H9 (cell line): Measurements from ENCODE around the gene GRIK3. TPM values are rescaled to one million over a fixed set of nuclear protein-coding genes. Genes with fewer than 3 reads are reported as not detected.
A peak's percentile ranks its signal among the peaks of the same experiment; 100 is the strongest.

Experiments used
- DNase-seq: peaks from one replicate; pipeline ENCODE4 v3.0.0-alpha.2; 2017
- H2AFZ ChIP-seq: one replicate; pipeline ENCODE4 v1.6.1; 2013; ENCODE audit warnings: mild to moderate bottlenecking, low read length, control low read depth, moderate library complexity
- H2AK5ac ChIP-seq: 2 replicates; pipeline ENCODE4 v1.6.1; 2013; ENCODE audit warnings: low read length, control low read depth, mixed read lengths; ENCODE audit not compliant: insufficient read length
- H2BK120ac ChIP-seq: one replicate; pipeline ENCODE4 v1.6.1; 2013; ENCODE audit warnings: low read depth, mild to moderate bottlenecking, low read length, control low read depth, inconsistent platforms; ENCODE audit not compliant: poor library complexity, severe bottlenecking
- H2BK12ac ChIP-seq: 2 replicates; pipeline ENCODE4 v1.6.1; 2013; ENCODE audit warnings: low read length, control low read depth, mixed read lengths, low read depth; ENCODE audit not compliant: insufficient read length
- H2BK15ac ChIP-seq: 2 replicates; pipeline ENCODE4 v1.6.1; 2013; ENCODE audit warnings: low read depth, low read length, control low read depth
- H2BK20ac ChIP-seq: one replicate; pipeline ENCODE4 v1.6.1; 2013; ENCODE audit warnings: low read depth, mild to moderate bottlenecking, low read length, control low read depth, inconsistent platforms; ENCODE audit not compliant: poor library complexity, severe bottlenecking
- H2BK5ac ChIP-seq: 2 replicates; pipeline ENCODE4 v1.6.1; 2013; ENCODE audit warnings: low read length, control low read depth, mixed read lengths; ENCODE audit not compliant: insufficient read length
- H3K14ac ChIP-seq: 2 replicates; pipeline ENCODE4 v1.6.1; 2013; ENCODE audit warnings: low read length, control low read depth; ENCODE audit not compliant: insufficient read depth
- H3K18ac ChIP-seq: 2 replicates; pipeline ENCODE4 v1.6.1; 2013; ENCODE audit warnings: low read depth, mild to moderate bottlenecking, mixed read lengths, low read length, control low read depth; ENCODE audit not compliant: insufficient read length
- H3K23ac ChIP-seq: 2 replicates; pipeline ENCODE4 v1.6.1; 2013; ENCODE audit warnings: low read length, control low read depth, mixed read lengths, low read depth; ENCODE audit not compliant: insufficient read length
- H3K23me2 ChIP-seq: 2 replicates; pipeline ENCODE4 v1.6.1; 2013; ENCODE audit warnings: low read depth, mild to moderate bottlenecking, mixed read lengths, low read length, control low read depth; ENCODE audit not compliant: insufficient read length, poor library complexity, severe bottlenecking
- H3K27ac ChIP-seq: 2 replicates; pipeline ENCODE4 v1.5.1; 2013; ENCODE audit warnings: low read length, control low read depth, mixed read lengths, low read depth; ENCODE audit not compliant: insufficient read length
- H3K27me3 ChIP-seq: 2 replicates; pipeline ENCODE4 v1.6.1; 2013; ENCODE audit warnings: low read length, control low read depth, inconsistent platforms; ENCODE audit not compliant: insufficient read depth
- H3K4ac ChIP-seq: 2 replicates; pipeline ENCODE4 v1.6.1; 2013; ENCODE audit warnings: low read depth, mild to moderate bottlenecking, control low read depth, inconsistent platforms, low read length, moderate library complexity
- H3K4me1 ChIP-seq: 2 replicates; pipeline ENCODE4 v1.6.1; 2013; ENCODE audit warnings: low read length, control low read depth, inconsistent platforms; ENCODE audit not compliant: insufficient read depth
- H3K4me2 ChIP-seq: 2 replicates; pipeline ENCODE4 v1.6.1; 2013; ENCODE audit warnings: low read length, control low read depth, mixed read lengths; ENCODE audit not compliant: insufficient read length, insufficient read depth
- H3K56ac ChIP-seq: 2 replicates; pipeline ENCODE4 v1.6.1; 2013; ENCODE audit warnings: low read depth, mild to moderate bottlenecking, mixed read lengths, low read length, control low read depth; ENCODE audit not compliant: insufficient read length
- H3K79me1 ChIP-seq: 2 replicates; pipeline ENCODE4 v1.6.1; 2013; ENCODE audit warnings: low read depth, mild to moderate bottlenecking, moderate library complexity, low read length, control low read depth, inconsistent platforms; ENCODE audit not compliant: insufficient read depth, poor library complexity, severe bottlenecking
- H3K79me2 ChIP-seq: 2 replicates; pipeline ENCODE4 v1.6.1; 2013; ENCODE audit warnings: low read length, control low read depth, inconsistent platforms; ENCODE audit not compliant: insufficient read depth
- H3K9ac ChIP-seq: 2 replicates; pipeline ENCODE4 v1.6.1; 2013; ENCODE audit warnings: low read length, control low read depth, mixed read lengths; ENCODE audit not compliant: insufficient read length; ENCODE audit errors: extremely low read depth
- H3K9me3 ChIP-seq: one replicate; pipeline ENCODE4 v1.6.1; 2013; ENCODE audit warnings: low read depth, low read length, inconsistent platforms; ENCODE audit not compliant: control insufficient read depth
- H3T11ph ChIP-seq: one replicate; pipeline ENCODE4 v1.6.1; 2013; ENCODE audit warnings: mild to moderate bottlenecking, low read length, control low read depth, inconsistent platforms
- H4K20me1 ChIP-seq: one replicate; pipeline ENCODE4 v1.6.1; 2013; ENCODE audit not compliant: control insufficient read depth, insufficient read length, insufficient read depth
- H4K5ac ChIP-seq: 2 replicates; pipeline ENCODE4 v1.6.1; 2013; ENCODE audit warnings: low read depth, mild to moderate bottlenecking, mixed read lengths, low read length, control low read depth; ENCODE audit not compliant: insufficient read length
- H4K8ac ChIP-seq: replicated peaks from 2 replicates; pipeline ENCODE4 v1.6.1; 2013; ENCODE audit warnings: low read length, control low read depth, mixed read lengths, low read depth; ENCODE audit not compliant: insufficient read length
- H4K91ac ChIP-seq: 2 replicates; pipeline ENCODE4 v1.6.1; 2013; ENCODE audit warnings: low read depth, mild to moderate bottlenecking, moderate library complexity, mixed read lengths, low read length, control low read depth; ENCODE audit not compliant: insufficient read length
- H3K27ac Mint-ChIP-seq, 3 experiments: 2 replicates in 2 of 3; 3 replicates in 1 of 3; pipeline ENCODE4 v1.8.0; 2020 to 2021; ENCODE audit warnings: mixed read lengths in 3 of 3, mild to moderate bottlenecking in 1 of 3, moderate library complexity in 1 of 3
- H3K27me3 Mint-ChIP-seq: 2 replicates; pipeline ENCODE4 v1.8.0; 2021; ENCODE audit warnings: low read depth, mild to moderate bottlenecking, moderate library complexity, mixed read lengths
- H3K36me3 Mint-ChIP-seq, 3 experiments: 2 replicates in 2 of 3; 3 replicates in 1 of 3; pipeline ENCODE4 v1.8.0; 2020 to 2021; ENCODE audit warnings: low read depth in 3 of 3, mixed read lengths in 3 of 3; ENCODE audit not compliant: insufficient read depth in 1 of 3
- H3K4me1 Mint-ChIP-seq, 2 experiments: 2 replicates each; pipeline ENCODE4 v1.8.0; 2020; ENCODE audit warnings: mixed read lengths in 2 of 2
- H3K4me3 Mint-ChIP-seq, 2 experiments: 2 replicates in 1 of 2; 3 replicates in 1 of 2; pipeline ENCODE4 v1.8.0; 2020 to 2021; ENCODE audit warnings: mild to moderate bottlenecking in 2 of 2, mixed read lengths in 2 of 2, moderate library complexity in 1 of 2
- H3K9me3 Mint-ChIP-seq, 2 experiments: 2 replicates in 1 of 2; 3 replicates in 1 of 2; pipeline ENCODE4 v1.8.0; 2020; ENCODE audit warnings: mild to moderate bottlenecking in 2 of 2, mixed read lengths in 2 of 2, moderate library complexity in 1 of 2
- WGBS: extraction: QIAGEN DNeasy Blood & Tissue Kit; methylation state at CpG from one replicate; pipeline ENCODE4 v1.1.7; 2013; ENCODE audit warnings: missing lambda C conversion rate, low lambda C conversion rate, mixed read lengths; ENCODE audit not compliant: insufficient read length; ENCODE audit errors: extremely low coverage; 5-methylcytosine and 5-hydroxymethylcytosine counted together
- total RNA-seq: library from RNA; stranded (reverse); gene quantifications from 2 replicates; pipeline ENCODE4 v1.2.1, GENCODE V29; 2021
- TF ChIP-seq, protein P1 (sequence below): fragments of 200-600 bp; sonication (generic); conservative IDR thresholded peaks from 3 replicates; pipeline ENCODE4 v1.8.0; 2021; ENCODE audit warnings: antibody characterized with exemption, mild to moderate bottlenecking

The GRIK3 gene
- total RNA-seq, 1 experiment from 2014 or later: 1.7 TPM

DNA sequence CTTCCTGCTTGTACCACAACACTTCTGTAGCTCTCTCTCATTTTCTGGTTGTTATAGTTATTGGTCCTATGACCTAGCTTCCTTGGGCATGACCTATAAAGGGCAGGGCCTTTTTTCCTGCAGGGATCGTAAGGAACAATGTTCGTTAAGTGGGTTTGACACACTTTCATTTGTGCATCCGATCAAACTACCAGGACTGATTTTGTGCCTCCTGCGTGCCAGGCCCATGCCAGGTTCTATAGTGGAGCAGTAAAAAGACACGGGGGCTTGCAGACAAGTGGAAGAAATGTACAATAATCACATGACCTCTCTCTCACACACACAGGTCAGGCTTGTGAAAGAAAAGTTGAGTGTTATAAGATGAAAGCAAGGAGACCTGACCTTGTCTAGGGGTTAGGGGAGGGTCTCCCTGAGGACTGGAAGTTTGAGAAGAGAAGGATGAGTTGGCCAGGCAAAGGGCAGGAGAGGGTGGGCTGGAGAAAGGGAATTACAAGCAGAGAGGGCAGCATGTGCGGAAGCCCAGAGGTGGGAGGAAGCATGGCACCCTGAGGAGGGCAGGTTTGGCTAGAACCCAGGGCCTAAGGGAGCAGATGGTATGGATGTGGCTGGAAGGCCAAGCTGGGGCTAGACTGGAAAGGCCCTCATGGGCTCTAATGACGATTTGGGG lies 145.4 kb downstream of the GRIK3 start:
- Histone ChIP-seq H3K23me2 (no peaks in the 10 kb centered on the region), H2BK5ac (no peak overlapping the region), H2BK120ac (no peak overlapping the region), H3K27me3 (no peaks in the 10 kb centered on the region), H2BK12ac (no peak overlapping the region), H3K9ac (no peak overlapping the region), H2AFZ (no peak overlapping the region), H3K4ac (no peak overlapping the region), H2BK20ac (no peak overlapping the region), H4K91ac (no peak overlapping the region), H3K79me2 (no peaks in the 10 kb centered on the region), H3K18ac (no peak overlapping the region), H2AK5ac (no peak overlapping the region), H3K23ac (no peak overlapping the region), H3K14ac (no peak overlapping the region), H3K4me1 (no peaks in the 10 kb centered on the region), H3K27ac (no peak overlapping the region), H2BK15ac (no peak overlapping the region), H3T11ph (no peak overlapping the region), H3K4me2 (no peak overlapping the region), H4K5ac (no peak overlapping the region), H3K56ac (no peak overlapping the region), H3K79me1 (no peaks in the 10 kb centered on the region), H3K9me3 (no peaks in the 10 kb centered on the region), H4K20me1 (no peaks in the 10 kb centered on the region), H4K8ac (no peak overlapping the region)
- Mint-ChIP-seq H3K4me1 (no peaks in the 10 kb centered on the region), H3K4me3 (no peak overlapping the region), H3K36me3 (no peaks in the 10 kb centered on the region), H3K27ac (no peak overlapping the region), H3K9me3 (no peaks in the 10 kb centered on the region), H3K27me3 (no peaks in the 10 kb centered on the region; the same call in 1 of the 2 replicates)
- DNase-seq: peak; percentile 15
- WGBS: no CpG with 5 or more reads among the region's 7 CpGs
- TF ChIP-seq, protein P1, sequence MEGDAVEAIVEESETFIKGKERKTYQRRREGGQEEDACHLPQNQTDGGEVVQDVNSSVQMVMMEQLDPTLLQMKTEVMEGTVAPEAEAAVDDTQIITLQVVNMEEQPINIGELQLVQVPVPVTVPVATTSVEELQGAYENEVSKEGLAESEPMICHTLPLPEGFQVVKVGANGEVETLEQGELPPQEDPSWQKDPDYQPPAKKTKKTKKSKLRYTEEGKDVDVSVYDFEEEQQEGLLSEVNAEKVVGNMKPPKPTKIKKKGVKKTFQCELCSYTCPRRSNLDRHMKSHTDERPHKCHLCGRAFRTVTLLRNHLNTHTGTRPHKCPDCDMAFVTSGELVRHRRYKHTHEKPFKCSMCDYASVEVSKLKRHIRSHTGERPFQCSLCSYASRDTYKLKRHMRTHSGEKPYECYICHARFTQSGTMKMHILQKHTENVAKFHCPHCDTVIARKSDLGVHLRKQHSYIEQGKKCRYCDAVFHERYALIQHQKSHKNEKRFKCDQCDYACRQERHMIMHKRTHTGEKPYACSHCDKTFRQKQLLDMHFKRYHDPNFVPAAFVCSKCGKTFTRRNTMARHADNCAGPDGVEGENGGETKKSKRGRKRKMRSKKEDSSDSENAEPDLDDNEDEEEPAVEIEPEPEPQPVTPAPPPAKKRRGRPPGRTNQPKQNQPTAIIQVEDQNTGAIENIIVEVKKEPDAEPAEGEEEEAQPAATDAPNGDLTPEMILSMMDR: no peak
